H1 (cell line): ENCODE data around the gene FAM9B. TPM values are rescaled to one million over a fixed set of nuclear protein-coding genes. Genes with fewer than 3 reads are reported as not detected.

Experiments used
- CTCF ChIA-PET: fragments of 300-600 bp; sonication (Branson Sonifier 250); formaldehyde crosslinking; loops from one replicate; lab custom pipeline; 2021; ENCODE audit not compliant: partially characterized antibody; lab: Charles Lee
- POLR2A ChIA-PET: fragments of 300-600 bp; sonication (Branson Sonifier 250); formaldehyde crosslinking; loops from one replicate; lab custom pipeline; 2021; ENCODE audit warnings: inconsistent platforms; ENCODE audit not compliant: partially characterized antibody; lab: Charles Lee
- DNase-seq, 2 experiments: peaks; one replicate each; pipeline versions ENCODE4 v3.0.0 to v3.0.0-alpha.2; 2010 to 2022; ENCODE audit warnings: low spot score in 2 of 2, low read depth in 1 of 2, mixed read lengths in 1 of 2
- FAIRE-seq: peaks from 2 replicates; lab custom pipeline; 2011; peaks lifted over from hg19 to GRCh38; lab: Jason Lieb, UNC
- H2AFZ ChIP-seq: 2 replicates; pipeline ENCODE4 v1.8.1; 2012; ENCODE audit warnings: low read length, inconsistent platforms
- H2AK5ac ChIP-seq: 2 replicates; pipeline ENCODE4 v1.6.1; 2013; ENCODE audit warnings: low read depth, low read length
- H2BK120ac ChIP-seq: replicated peaks from 2 replicates; pipeline ENCODE3; 2013; ENCODE audit warnings: low read depth, low read length, inconsistent platforms
- H2BK12ac ChIP-seq: 2 replicates; pipeline ENCODE4 v1.6.1; 2013; ENCODE audit warnings: low read depth, low read length
- H2BK15ac ChIP-seq: 2 replicates; pipeline ENCODE4 v1.6.1; 2013; ENCODE audit warnings: low read length
- H2BK20ac ChIP-seq: 2 replicates; pipeline ENCODE4 v1.6.1; 2013; ENCODE audit warnings: low read length
- H2BK5ac ChIP-seq: 2 replicates; pipeline ENCODE4 v1.6.1; 2013; ENCODE audit warnings: low read depth, low read length
- H3K14ac ChIP-seq: 2 replicates; pipeline ENCODE4 v1.6.1; 2013; ENCODE audit warnings: inconsistent platforms; ENCODE audit not compliant: insufficient read length
- H3K18ac ChIP-seq: 2 replicates; pipeline ENCODE4 v1.6.1; 2013; ENCODE audit warnings: low read length; ENCODE audit errors: extremely low read depth
- H3K23ac ChIP-seq: 2 replicates; pipeline ENCODE4 v1.6.1; 2013; ENCODE audit warnings: inconsistent platforms; ENCODE audit not compliant: insufficient read length
- H3K23me2 ChIP-seq: 2 replicates; pipeline ENCODE4 v1.6.1; 2013; ENCODE audit warnings: low read depth, low read length
- H3K27ac ChIP-seq: 2 replicates; pipeline ENCODE4 v1.6.1; 2011; ENCODE audit warnings: low read depth, low read length, inconsistent platforms
- H3K27me3 ChIP-seq, 4 experiments: replicated peaks in 1 of 4; 1 replicate in 1 of 4; 2 replicates in 3 of 4; pipeline versions ENCODE4 v1.6.1 to v1.8.1; 2011 to 2013; ENCODE audit warnings: low read length in 3 of 4, mild to moderate bottlenecking in 3 of 4, inconsistent platforms in 2 of 4, mixed read lengths in 2 of 4, moderate library complexity in 1 of 4; ENCODE audit not compliant: control insufficient read depth in 3 of 4, insufficient read depth in 3 of 4; ENCODE audit errors: extremely low read depth in 1 of 4
- H3K36me3 ChIP-seq, 4 experiments: 2 replicates each; pipeline versions ENCODE4 v1.6.1 to v1.8.1; 2011 to 2013; ENCODE audit warnings: mild to moderate bottlenecking in 4 of 4, low read length in 3 of 4, moderate library complexity in 2 of 4, control low read depth in 1 of 4, inconsistent platforms in 1 of 4; ENCODE audit not compliant: insufficient read depth in 4 of 4, control insufficient read depth in 2 of 4
- H3K4ac ChIP-seq: replicated peaks from 2 replicates; pipeline ENCODE3; 2013; ENCODE audit warnings: low read length, low read depth, mixed read lengths, inconsistent platforms; ENCODE audit not compliant: insufficient read length
- H3K4me1 ChIP-seq, 4 experiments: replicated peaks in 1 of 4; 1 replicate in 1 of 4; 2 replicates in 3 of 4; pipeline versions ENCODE4 v1.6.1 to v1.8.1; 2011 to 2013; ENCODE audit warnings: low read length in 3 of 4, inconsistent platforms in 2 of 4, mixed read lengths in 1 of 4; ENCODE audit not compliant: insufficient read depth in 4 of 4, control insufficient read depth in 3 of 4
- H3K4me2 ChIP-seq, 2 experiments: 2 replicates each; pipeline versions ENCODE4 v1.6.1 to v1.8.1; 2011 to 2013; ENCODE audit warnings: low read depth in 2 of 2, low read length in 2 of 2, control low read depth in 1 of 2, inconsistent platforms in 1 of 2, mild to moderate bottlenecking in 1 of 2; ENCODE audit not compliant: insufficient read depth in 1 of 2
- H3K4me3 ChIP-seq, 4 experiments: fragments of 200-600, 300-600 bp in 1 of 4; sonication (generic), shearing (Covaris generic), sonication (Bioruptor Twin) in 1 of 4; 2 replicates each; pipeline versions ENCODE4 v1.5.1 to v1.8.1; 2011 to 2016; ENCODE audit warnings: low read length in 4 of 4, low read depth in 3 of 4, control low read depth in 2 of 4, inconsistent platforms in 2 of 4, mild to moderate bottlenecking in 2 of 4, mixed read lengths in 1 of 4, moderate library complexity in 1 of 4; ENCODE audit not compliant: insufficient read depth in 2 of 4; ENCODE audit errors: extremely low read depth in 1 of 4
- H3K56ac ChIP-seq: replicated peaks from 2 replicates; pipeline ENCODE3; 2013; ENCODE audit warnings: low read depth, mild to moderate bottlenecking, mixed read lengths, low read length, inconsistent platforms; ENCODE audit not compliant: insufficient read length
- H3K79me1 ChIP-seq: 2 replicates; pipeline ENCODE4 v1.6.1; 2013; ENCODE audit warnings: low read depth, low read length, control low read depth
- H3K79me2 ChIP-seq, 2 experiments: 2 replicates each; pipeline versions ENCODE4 v1.6.1 to v1.8.1; 2012 to 2013; ENCODE audit warnings: low read length in 2 of 2, mild to moderate bottlenecking in 2 of 2, inconsistent platforms in 1 of 2; ENCODE audit not compliant: insufficient read depth in 2 of 2, control insufficient read depth in 1 of 2
- H3K9ac ChIP-seq, 4 experiments: replicated peaks in 1 of 4; 1 replicate in 1 of 4; 2 replicates in 3 of 4; pipeline versions ENCODE4 v1.6.1 to v1.8.1; 2011 to 2013; ENCODE audit warnings: low read depth in 3 of 4, low read length in 3 of 4, control low read depth in 2 of 4, mild to moderate bottlenecking in 2 of 4, moderate library complexity in 2 of 4, inconsistent platforms in 1 of 4; ENCODE audit errors: extremely low read depth in 1 of 4
- H3K9me3 ChIP-seq, 2 experiments: 2 replicates each; pipeline versions ENCODE4 v1.6.1 to v1.8.1; 2012 to 2013; ENCODE audit warnings: mild to moderate bottlenecking in 2 of 2, moderate library complexity in 2 of 2, control low read depth in 1 of 2, inconsistent platforms in 1 of 2, low read depth in 1 of 2, low read length in 1 of 2, mixed read lengths in 1 of 2; ENCODE audit not compliant: insufficient read depth in 2 of 2
- H4K20me1 ChIP-seq, 2 experiments: replicated peaks in 1 of 2; 2 replicates each; pipeline versions ENCODE3 to v1.8.1; 2011 to 2013; ENCODE audit warnings: inconsistent platforms in 2 of 2, low read length in 2 of 2, mild to moderate bottlenecking in 1 of 2; ENCODE audit not compliant: insufficient read depth in 2 of 2, control insufficient read depth in 1 of 2
- H4K5ac ChIP-seq: 2 replicates; pipeline ENCODE4 v1.6.1; 2013; ENCODE audit warnings: low read length, low read depth, mixed read lengths, inconsistent platforms; ENCODE audit not compliant: insufficient read length
- H4K8ac ChIP-seq: 2 replicates; pipeline ENCODE4 v1.8.0; 2013; ENCODE audit warnings: mild to moderate bottlenecking, moderate library complexity, low read length, inconsistent platforms; ENCODE audit not compliant: insufficient read depth; ENCODE audit errors: extremely low read depth
- H4K91ac ChIP-seq: replicated peaks from 2 replicates; pipeline ENCODE3; 2013; ENCODE audit warnings: low read length, mixed read lengths, inconsistent platforms; ENCODE audit not compliant: insufficient read length
- BRCA1 ChIP-seq: IDR thresholded peaks from 2 replicates; pipeline ENCODE4 v1.6.1; 2012; ENCODE audit warnings: low read depth, low read length, improper control_type of control experiment
- CHD2 ChIP-seq: IDR thresholded peaks from 2 replicates; pipeline ENCODE4 v1.6.1; 2012; ENCODE audit warnings: low read length, improper control_type of control experiment
- CREB1 ChIP-seq: IDR thresholded peaks from 2 replicates; pipeline ENCODE4 v1.6.1; 2012; ENCODE audit warnings: inconsistent platforms
- GABPA ChIP-seq: IDR thresholded peaks from 2 replicates; pipeline ENCODE4 v1.6.1; 2011; ENCODE audit warnings: mild to moderate bottlenecking, low read length, moderate library complexity, borderline replicate concordance; ENCODE audit not compliant: insufficient read depth
- TAF7 ChIP-seq: optimal IDR thresholded peaks from 2 replicates; pipeline ENCODE3; 2011; ENCODE audit warnings: low read depth, mild to moderate bottlenecking, inconsistent platforms, low read length, moderate library complexity, borderline replicate concordance
- WGBS, 2 experiments: shearing (Covaris generic) in 1 of 2; methylation state at CpG; one replicate each; pipeline versions ENCODE4 v1.1.6 to v1.1.7; 2013 to 2015; ENCODE audit warnings: low lambda C conversion rate in 2 of 2, mixed read lengths in 2 of 2, inconsistent platforms in 1 of 2, low coverage in 1 of 2, missing lambda C conversion rate in 1 of 2; ENCODE audit not compliant: insufficient replicate concordance in 2 of 2, insufficient coverage in 1 of 2, insufficient read length in 1 of 2; ENCODE audit errors: extremely low coverage in 1 of 2, missing lambda C conversion rate in 1 of 2; 5-methylcytosine and 5-hydroxymethylcytosine counted together
- polyA plus RNA-seq, 7 experiments: library from polyadenylated mRNA; depleted of rRNA in 3 of 7; stranded (reverse) in 5 of 7; unstranded in 2 of 7; fragments of >200 nt in 5 of 7; fragments of 200-250 nt in 2 of 7; gene quantifications; 1 replicate in 5 of 7; 2 replicates in 1 of 7; 4 replicates in 1 of 7; pipeline versions ENCODE4 v1.2.1 to v1.2.3, GENCODE V29; 2011 to 2013; ENCODE audit warnings: missing spikeins in 2 of 7, mixed read lengths in 2 of 7
- total RNA-seq: library from RNA; stranded (reverse); fragmentation: NEBNext Ultra II Directional; extraction: Animal tissue kit (Norgen Biotek cat#: 25700); gene quantifications from 2 replicates; pipeline ENCODE4 v1.2.1, GENCODE V29; 2021
- TF ChIP-seq, protein P1 (sequence below): IDR thresholded peaks from 2 replicates; pipeline ENCODE4 v1.6.1; 2011; ENCODE audit warnings: low read length, improper control_type of control experiment

FAM9B gene
- total and polyA plus RNA-seq, 2 of the 8 experiments (the other 6 are each of a cell fraction or from before 2014, with no cell fraction given) = not detected

DNA sequence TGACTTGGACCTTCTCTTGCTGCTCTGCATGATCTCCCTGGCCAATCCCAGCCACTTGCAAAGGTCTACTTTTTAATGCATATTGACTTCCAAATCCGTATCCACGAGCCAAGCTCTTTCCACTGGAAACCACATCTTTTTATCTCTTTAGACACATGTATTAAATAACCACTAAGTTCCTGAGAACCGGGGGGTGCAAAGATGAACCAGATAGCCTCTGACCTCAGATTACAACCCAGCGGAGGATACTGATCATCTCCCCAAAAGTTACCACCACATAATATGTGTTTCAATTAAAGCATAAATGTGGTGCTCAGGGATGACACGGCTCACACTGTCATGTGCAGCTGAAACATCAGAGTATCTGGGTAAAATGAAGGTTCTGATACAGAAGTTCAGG is 40.4 kb upstream of the FAM9B start:
- FAIRE-seq (no peak), DNase-seq (no peak)
- Histone ChIP-seq H2BK15ac (no peak overlapping the region), H3K23ac (no peak overlapping the region), H3K23me2 (no peaks in the 10 kb centered on the region), H4K91ac (no peak overlapping the region), H3K56ac (no peak overlapping the region), H3K4ac (no peak overlapping the region), H3K79me2 (no peaks in the 10 kb centered on the region), H4K20me1 (no peaks in the 10 kb centered on the region), H4K5ac (no peak overlapping the region), H4K8ac (no peak overlapping the region), H3K14ac (no peak overlapping the region), H3K4me3 (no peak overlapping the region), H2AFZ (no peak overlapping the region), H2BK120ac (no peak overlapping the region), H3K18ac (no peak overlapping the region), H3K79me1 (no peaks in the 10 kb centered on the region), H3K27ac (no peak overlapping the region), H3K9ac (no peak overlapping the region), H3K4me1 (no peaks in the 10 kb centered on the region), H2AK5ac (no peak overlapping the region), H2BK12ac (no peak overlapping the region), H3K36me3 (no peaks in the 10 kb centered on the region), H3K4me2 (no peak overlapping the region), H3K27me3 (no peaks in the 10 kb centered on the region), H3K9me3 (no peaks in the 10 kb centered on the region), H2BK5ac (no peak overlapping the region), H2BK20ac (no peak overlapping the region)
- CTCF ChIA-PET = no interaction called here
- 92% methylated on average over 4 of the region's 5 CpGs; no CpG with 5 or more reads in 1 of the 2 experiments for WGBS, 2 experiments
- POLR2A ChIA-PET = no interaction called here
- no peak for TF ChIP-seq BRCA1
- TF ChIP-seq, protein P1, sequence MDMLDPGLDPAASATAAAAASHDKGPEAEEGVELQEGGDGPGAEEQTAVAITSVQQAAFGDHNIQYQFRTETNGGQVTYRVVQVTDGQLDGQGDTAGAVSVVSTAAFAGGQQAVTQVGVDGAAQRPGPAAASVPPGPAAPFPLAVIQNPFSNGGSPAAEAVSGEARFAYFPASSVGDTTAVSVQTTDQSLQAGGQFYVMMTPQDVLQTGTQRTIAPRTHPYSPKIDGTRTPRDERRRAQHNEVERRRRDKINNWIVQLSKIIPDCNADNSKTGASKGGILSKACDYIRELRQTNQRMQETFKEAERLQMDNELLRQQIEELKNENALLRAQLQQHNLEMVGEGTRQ = no peak
- no peak for TF ChIP-seq CREB1
- TF ChIP-seq CHD2 = no peak
- no peak for TF ChIP-seq GABPA
- no peak for TF ChIP-seq TAF7
